Neural progenitor cell (in vitro differentiated cells): Measurements from ENCODE around the gene TIMM23. TPM values are rescaled to one million over a fixed set of nuclear protein-coding genes. Genes with fewer than 3 reads are reported as not detected.

Experiments
- DNase-seq: peaks from one replicate; pipeline ENCODE4 v3.0.0-alpha.2; 2016; ENCODE audit warnings: low spot score
- H2AFZ ChIP-seq: fragments of 200-600 bp; sonication (generic); replicated peaks from 2 replicates; pipeline ENCODE4 v1.6.1; 2016; ENCODE audit warnings: antibody characterized with exemption
- H3F3A ChIP-seq: fragments of 200-600 bp; sonication (generic); 2 replicates; pipeline ENCODE4 v1.6.1; 2016; ENCODE audit warnings: antibody characterized with exemption, low read depth
- H3K27ac ChIP-seq: fragments of 200-600 bp; sonication (generic); 2 replicates; pipeline ENCODE4 v1.5.1; 2016; ENCODE audit warnings: mild to moderate bottlenecking
- H3K27me3 ChIP-seq: fragments of 200-600 bp; sonication (generic); 2 replicates; pipeline ENCODE4 v1.6.1; 2016; ENCODE audit warnings: mild to moderate bottlenecking, moderate library complexity
- H3K36me3 ChIP-seq: fragments of 200-600 bp; sonication (generic); 2 replicates; pipeline ENCODE4 v1.5.1; 2016
- H3K4me1 ChIP-seq: fragments of 200-600 bp; sonication (generic); 2 replicates; pipeline ENCODE4 v1.6.1; 2016; ENCODE audit warnings: mixed run types
- H3K4me2 ChIP-seq: fragments of 200-600 bp; sonication (generic); 2 replicates; pipeline ENCODE4 v1.6.1; 2016
- H3K4me3 ChIP-seq: fragments of 200-600 bp; sonication (generic); 2 replicates; pipeline ENCODE4 v1.5.1; 2016
- H3K79me2 ChIP-seq: fragments of 200-600 bp; sonication (generic); 2 replicates; pipeline ENCODE4 v1.6.1; 2016; ENCODE audit warnings: low read depth
- H3K9ac ChIP-seq: fragments of 200-600 bp; sonication (generic); 2 replicates; pipeline ENCODE4 v1.6.1; 2016
- H3K9me3 ChIP-seq: fragments of 200-600 bp; sonication (generic); 2 replicates; pipeline ENCODE4 v1.5.1; 2016; ENCODE audit warnings: low read depth
- H4K20me1 ChIP-seq: fragments of 200-600 bp; sonication (generic); 2 replicates; pipeline ENCODE4 v1.6.1; 2016; ENCODE audit warnings: low read depth
- H3K27ac Mint-ChIP-seq: 3 replicates; pipeline ENCODE4 v1.8.0; 2021; ENCODE audit warnings: mixed read lengths
- H3K27me3 Mint-ChIP-seq: 2 replicates; pipeline ENCODE4 v1.8.0; 2022; ENCODE audit warnings: low read depth, mild to moderate bottlenecking, inconsistent platforms, moderate library complexity, mixed read lengths; ENCODE audit not compliant: insufficient read depth
- H3K36me3 Mint-ChIP-seq: 3 replicates; pipeline ENCODE4 v1.8.0; 2021; ENCODE audit warnings: mixed read lengths
- H3K4me1 Mint-ChIP-seq: 3 replicates; pipeline ENCODE4 v1.8.0; 2021; ENCODE audit warnings: mixed read lengths
- H3K4me3 Mint-ChIP-seq: 3 replicates; pipeline ENCODE4 v1.8.0; 2021; ENCODE audit warnings: mild to moderate bottlenecking, moderate library complexity, mixed read lengths
- H3K9me3 Mint-ChIP-seq: 3 replicates; pipeline ENCODE4 v1.8.0; 2020; ENCODE audit warnings: mixed read lengths
- CTCF ChIP-seq: fragments of 200-600 bp; sonication (generic); IDR thresholded peaks from 2 replicates; pipeline ENCODE4 v1.5.1; 2017; ENCODE audit warnings: antibody characterized with exemption, mild to moderate bottlenecking
- EZH2 ChIP-seq: fragments of 200-600 bp; sonication (generic); IDR thresholded peaks from 2 replicates; pipeline ENCODE4 v1.6.1; 2017; ENCODE audit warnings: antibody characterized with exemption, mild to moderate bottlenecking, moderate library complexity
- EZH2phosphoT487 ChIP-seq: fragments of 200-600 bp; sonication (generic); IDR thresholded peaks from 2 replicates; pipeline ENCODE4 v1.6.1; 2017; ENCODE audit warnings: antibody characterized with exemption
- total RNA-seq: library from RNA; depleted of rRNA; stranded (reverse); fragments of >200 nt; gene quantifications from 2 replicates; pipeline ENCODE4 v1.2.3, GENCODE V29; 2015; ENCODE audit warnings: low replicate concordance

Gene TIMM23
- total RNA-seq, 1 donor from 2014 or later = 85.4 TPM

GRCh38 chr10:46019569-46020343 lies 47.5 kb downstream of the TIMM23 start:
- Histone ChIP-seq H3F3A (peaks cover 13% of the 10 kb centered on the region), H2AFZ (no peak overlapping the region), H3K9me3 (no peaks in the 10 kb centered on the region), H4K20me1 (peaks cover 36% of the 10 kb centered on the region), H3K79me2 (peaks cover 56% of the 10 kb centered on the region), H3K4me2 (no peak overlapping the region), H3K4me1 (no peaks in the 10 kb centered on the region), H3K27me3 (no peaks in the 10 kb centered on the region), H3K4me3 (no peak overlapping the region), H3K36me3 (no peaks in the 10 kb centered on the region), H3K27ac (no peak overlapping the region), H3K9ac (no peak overlapping the region)
- TF ChIP-seq EZH2 (no peak), EZH2phosphoT487 (no peak), CTCF (no peak)
- peaks cover 10% of the 10 kb centered on the region for H3K4me1 Mint-ChIP-seq
- H3K36me3 Mint-ChIP-seq = peaks cover 5% of the 10 kb centered on the region
- peak; percentile 16 for DNase-seq
- H3K4me3 Mint-ChIP-seq = peak overlapping the region; percentile 57
- H3K9me3 Mint-ChIP-seq = no peaks in the 10 kb centered on the region
- H3K27ac Mint-ChIP-seq = peak overlapping the region; percentile 69
- no peaks in the 10 kb centered on the region for H3K27me3 Mint-ChIP-seq

GRCh38 chr10:46020344-46020657 lies 48.0 kb downstream of the TIMM23 start:
- no peaks in the 10 kb centered on the region for H3K36me3 ChIP-seq
- TF ChIP-seq EZH2phosphoT487 (no peak), CTCF (no peak), EZH2 (no peak)
- peaks cover 2% of the 10 kb centered on the region for H3K36me3 Mint-ChIP-seq
- peaks cover 12% of the 10 kb centered on the region for H3K4me1 Mint-ChIP-seq
- peaks cover 42% of the 10 kb centered on the region for H4K20me1 ChIP-seq
- peaks cover 15% of the 10 kb centered on the region for H3F3A ChIP-seq
- H3K9me3 ChIP-seq = no peaks in the 10 kb centered on the region
- H3K9me3 Mint-ChIP-seq = no peaks in the 10 kb centered on the region
- no peak overlapping the region for H3K9ac ChIP-seq
- H3K79me2 ChIP-seq = peaks cover 56% of the 10 kb centered on the region
- H3K4me1 ChIP-seq = no peaks in the 10 kb centered on the region
- no peak overlapping the region for H3K4me2 ChIP-seq
- no peak overlapping the region for H3K4me3 ChIP-seq
- H2AFZ ChIP-seq = no peak overlapping the region
- no peaks in the 10 kb centered on the region for H3K27me3 ChIP-seq
- no peak overlapping the region for H3K4me3 Mint-ChIP-seq
- H3K27ac ChIP-seq = no peak overlapping the region
- no peak overlapping the region for H3K27ac Mint-ChIP-seq
- no peaks in the 10 kb centered on the region for H3K27me3 Mint-ChIP-seq
- DNase-seq = no peak

DNA sequence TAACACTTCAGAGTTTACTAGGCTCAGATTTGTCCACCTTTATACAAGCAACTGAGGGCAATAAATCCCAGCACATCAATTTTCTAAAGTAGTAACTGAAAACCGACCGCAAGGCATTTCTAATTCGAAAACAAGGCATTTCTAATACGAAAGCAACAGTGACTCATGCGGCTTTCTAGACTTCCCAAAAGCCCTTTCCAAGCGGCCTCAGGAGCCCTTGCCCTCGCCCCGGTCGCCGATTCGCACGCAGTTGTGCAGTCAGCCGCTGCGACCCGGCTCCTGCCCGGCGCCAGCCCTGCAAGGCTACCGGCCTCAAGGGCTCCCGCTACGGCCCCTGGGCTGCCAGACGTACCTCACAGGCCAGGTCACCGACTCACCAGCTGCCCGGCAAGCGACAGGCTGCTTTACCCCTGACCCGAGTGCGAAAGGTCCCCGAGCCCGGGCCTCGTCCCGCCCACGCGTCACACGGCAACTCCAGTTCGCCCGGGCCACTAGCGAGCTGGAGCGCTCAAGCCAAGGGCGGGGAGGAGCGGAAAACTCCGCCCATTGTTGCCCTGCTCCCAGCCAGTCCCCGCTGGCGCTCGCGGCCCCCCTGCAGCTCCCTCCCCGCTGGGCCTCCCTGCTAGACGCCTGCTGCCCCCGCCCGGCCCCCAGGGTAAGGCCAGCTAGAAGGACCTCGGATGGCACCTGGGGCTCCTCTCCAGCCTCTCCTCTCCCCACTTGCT lies 50.9 kb downstream of the TIMM23 start:
- Mint-ChIP-seq H3K4me1 (peaks cover 21% of the 10 kb centered on the region), H3K4me3 (peak overlapping the region; percentile 86), H3K27me3 (no peaks in the 10 kb centered on the region), H3K9me3 (no peaks in the 10 kb centered on the region), H3K36me3 (peaks cover 4% of the 10 kb centered on the region), H3K27ac (peak overlapping the region; percentile 51)
- Histone ChIP-seq H3K27ac (no peak overlapping the region), H3K9ac (no peak overlapping the region), H3K4me2 (peak overlapping the region; percentile 85), H2AFZ (no peak overlapping the region), H3K36me3 (no peaks in the 10 kb centered on the region), H3F3A (peaks cover 15% of the 10 kb centered on the region), H4K20me1 (peaks cover 55% of the 10 kb centered on the region), H3K4me1 (no peaks in the 10 kb centered on the region), H3K4me3 (peak overlapping the region; percentile 50), H3K79me2 (peaks cover 63% of the 10 kb centered on the region), H3K9me3 (no peaks in the 10 kb centered on the region), H3K27me3 (no peaks in the 10 kb centered on the region)
- no peak for TF ChIP-seq EZH2phosphoT487
- peak; percentile 93 for DNase-seq

DNA sequence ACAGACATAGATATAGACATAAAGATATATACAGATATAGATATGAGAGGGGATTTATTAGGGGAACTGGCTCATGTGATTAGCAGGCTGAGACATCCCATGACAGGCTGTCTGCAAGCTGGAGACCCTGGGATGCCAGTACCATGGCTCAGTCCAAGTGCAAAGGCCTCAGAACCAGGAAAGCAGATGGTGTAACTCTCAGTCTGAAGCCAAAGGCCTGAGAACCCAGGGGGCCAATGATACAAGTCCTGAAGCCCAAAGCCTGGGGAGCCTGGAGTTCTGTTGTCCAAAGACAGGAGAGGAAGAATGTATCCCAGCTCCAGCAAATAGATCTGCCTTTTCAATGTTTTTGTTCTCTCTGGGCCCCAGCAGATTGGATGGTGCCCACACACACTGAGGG lies 52.7 kb downstream of the TIMM23 start:
- Mint-ChIP-seq H3K27me3 (no peaks in the 10 kb centered on the region), H3K4me3 (no peak overlapping the region), H3K36me3 (peaks cover 4% of the 10 kb centered on the region), H3K4me1 (peaks cover 36% of the 10 kb centered on the region), H3K27ac (no peak overlapping the region), H3K9me3 (no peaks in the 10 kb centered on the region)
- Histone ChIP-seq H3F3A (peaks cover 15% of the 10 kb centered on the region), H3K4me2 (no peak overlapping the region), H3K27ac (no peak overlapping the region), H3K4me1 (peaks cover 11% of the 10 kb centered on the region), H3K27me3 (no peaks in the 10 kb centered on the region), H3K79me2 (peaks cover 63% of the 10 kb centered on the region), H3K4me3 (no peak overlapping the region), H3K9me3 (no peaks in the 10 kb centered on the region), H3K9ac (no peak overlapping the region), H4K20me1 (peaks cover 64% of the 10 kb centered on the region), H2AFZ (no peak overlapping the region), H3K36me3 (no peaks in the 10 kb centered on the region)
- TF ChIP-seq EZH2phosphoT487 = no peak
- TF ChIP-seq EZH2 = no peak
- TF ChIP-seq CTCF = no peak
- DNase-seq = peak; percentile 25
